HepG2 (cell line): ENCODE data around the gene CAT. TPM values are rescaled to one million over a fixed set of nuclear protein-coding genes. Genes with fewer than 3 reads are reported as not detected.

Source experiments
- ATF6 ChIP-seq: sonication (generic); formaldehyde crosslinking; conservative IDR thresholded peaks from 2 replicates; pipeline ENCODE4 v1.4.0; 2020; ENCODE audit warnings: missing genetic modification reagents
- KLF13 ChIP-seq: sonication (generic); formaldehyde crosslinking; IDR thresholded peaks from 2 replicates; pipeline ENCODE4 v1.4.0; 2020; ENCODE audit warnings: mild to moderate bottlenecking, missing genetic modification reagents
- MTA1 ChIP-seq: sonication (generic); formaldehyde crosslinking; IDR thresholded peaks from 2 replicates; pipeline ENCODE4 v1.4.0; 2020; ENCODE audit warnings: missing genetic modification reagents, mild to moderate bottlenecking, borderline replicate concordance
- PAX8 ChIP-seq: sonication (generic); formaldehyde crosslinking; IDR thresholded peaks from 2 replicates; pipeline ENCODE4 v1.8.0; 2022; ENCODE audit warnings: mild to moderate bottlenecking, missing genetic modification reagents, borderline replicate concordance
- PRDM10 ChIP-seq: sonication (generic); formaldehyde crosslinking; IDR thresholded peaks from 2 replicates; pipeline ENCODE4 v1.4.0; 2020; ENCODE audit warnings: low read depth, missing genetic modification reagents
- SP4 ChIP-seq: sonication (generic); formaldehyde crosslinking; IDR thresholded peaks from 2 replicates; pipeline ENCODE4 v1.8.1; 2023; ENCODE audit warnings: mild to moderate bottlenecking, missing genetic modification reagents
- SRSF4 ChIP-seq: fragments of 200-400 bp; formaldehyde crosslinking; IDR thresholded peaks from one replicate; pipeline ENCODE4 v1.6.1; 2018; ENCODE audit warnings: mild to moderate bottlenecking, low read depth, low read length, moderate library complexity; ENCODE audit not compliant: poor library complexity, severe bottlenecking
- TIGD3 ChIP-seq: sonication (generic); formaldehyde crosslinking; IDR thresholded peaks from 2 replicates; pipeline ENCODE4 v1.5.1; 2020; ENCODE audit warnings: mild to moderate bottlenecking, missing genetic modification reagents, borderline replicate concordance
- TRIM24 ChIP-seq: sonication (generic); formaldehyde crosslinking; IDR thresholded peaks from 2 replicates; pipeline ENCODE4 v1.8.0; 2022; ENCODE audit warnings: mild to moderate bottlenecking, missing genetic modification reagents
- YEATS4 ChIP-seq: sonication (generic); formaldehyde crosslinking; IDR thresholded peaks from 2 replicates; pipeline ENCODE4 v1.4.0; 2020; ENCODE audit warnings: missing genetic modification reagents, borderline replicate concordance
- ZFP82 ChIP-seq: sonication (generic); formaldehyde crosslinking; IDR thresholded peaks from 2 replicates; pipeline ENCODE4 v1.5.1; 2020; ENCODE audit warnings: mild to moderate bottlenecking, missing genetic modification reagents, borderline replicate concordance
- ZFP91 ChIP-seq: sonication (generic); formaldehyde crosslinking; IDR thresholded peaks from 2 replicates; pipeline ENCODE4 v1.9.0; 2022; ENCODE audit warnings: missing genetic modification reagents, mild to moderate bottlenecking, borderline replicate concordance
- ZMYM4 ChIP-seq: sonication (generic); formaldehyde crosslinking; IDR thresholded peaks from 2 replicates; pipeline ENCODE4 v1.8.1; 2023; ENCODE audit warnings: mild to moderate bottlenecking, missing genetic modification reagents
- ZNF207 ChIP-seq: fragments of 450-650 bp; IDR thresholded peaks from 2 replicates; pipeline ENCODE4 v1.6.1; 2016; ENCODE audit warnings: antibody characterized with exemption, borderline replicate concordance
- ZNF780A ChIP-seq: sonication (generic); formaldehyde crosslinking; IDR thresholded peaks from 2 replicates; pipeline ENCODE4 v1.8.0; 2022; ENCODE audit warnings: mild to moderate bottlenecking, missing genetic modification reagents, moderate library complexity
- ZSCAN12 ChIP-seq: sonication (generic); formaldehyde crosslinking; IDR thresholded peaks from 2 replicates; pipeline ENCODE4 v1.9.0; 2021; ENCODE audit warnings: mild to moderate bottlenecking, missing genetic modification reagents
- ZXDC ChIP-seq: sonication (generic); formaldehyde crosslinking; IDR thresholded peaks from 2 replicates; pipeline ENCODE4 v1.5.0; 2020; ENCODE audit warnings: mild to moderate bottlenecking, missing genetic modification reagents
- polyA plus RNA-seq, 8 experiments: library from polyadenylated mRNA; depleted of rRNA in 3 of 8; stranded (reverse) in 7 of 8; unstranded in 1 of 8; fragments of >200 nt; fragmentation: Illumina TruSeq in 4 of 8; extraction: Trizol in 4 of 8; gene quantifications; 2 replicates each; pipeline versions ENCODE4 v1.2.1 to v1.2.3, GENCODE V29; 2011 to 2016; ENCODE audit warnings: low read depth in 4 of 8, missing spikeins in 1 of 8, mixed read lengths in 1 of 8; ENCODE audit not compliant: insufficient read depth in 1 of 8
- total RNA-seq, 5 experiments: library from RNA; depleted of rRNA; stranded (reverse); fragments of >200 nt; fragmentation: Illumina TruSeq; extraction: Trizol; gene quantifications; 2 replicates each; pipeline ENCODE4 v1.2.3, GENCODE V29; 2016; ENCODE audit warnings: low read depth in 1 of 5

CAT gene
- total and polyA plus RNA-seq, 2 of the 13 experiments (the other 11 are each of a cell fraction or from before 2014, with no cell fraction given): 107 to 136 TPM

- TF ChIP-seq ZNF780A (CRISPR knock-in tag): no peak
- TF ChIP-seq TRIM24 (CRISPR knock-in tag): peak; percentile 50; the same call in 1 of the 2 replicates
- no peak for TF ChIP-seq ZMYM4
- no peak for TF ChIP-seq YEATS4 (CRISPR knock-in tag)
- TF ChIP-seq ATF6 (CRISPR knock-in tag): 0 out of 2 replicates have a peak, but pooled peaks have one; percentile 48
- no peak for TF ChIP-seq KLF13 (CRISPR knock-in tag)
- TF ChIP-seq ZXDC: no peak
- no peak for TF ChIP-seq MTA1 (CRISPR knock-in tag)
- TF ChIP-seq PRDM10 (CRISPR knock-in tag): peak; percentile 48; the same call in 1 of the 2 replicates
- TF ChIP-seq ZFP82 (CRISPR knock-in tag): no peak
- TF ChIP-seq ZNF207: no peak
- no peak for TF ChIP-seq SP4 (CRISPR knock-in tag)
- no peak for TF ChIP-seq PAX8 (CRISPR knock-in tag)
- TF ChIP-seq TIGD3 (CRISPR knock-in tag): no peak
- TF ChIP-seq ZFP91 (CRISPR knock-in tag): no peak
- TF ChIP-seq ZSCAN12 (CRISPR knock-in tag): no peak
- TF ChIP-seq SRSF4: no peak
These were observed 11.4 kb upstream of the CAT start (continued) for GRCh38 chr11:34427186-34427805.
